HG03354 (cell line): ENCODE data around the gene THOC6.

ENCODE experiments used
- ATAC-seq: cut with Tn5 transposase; IDR thresholded peaks from one replicate; pipeline ENCODE4 v1.9.1; 2021; ENCODE audit warnings: mild to moderate bottlenecking; ENCODE audit not compliant: unreplicated experiment, poor library complexity, severe bottlenecking

The THOC6 gene

DNA sequence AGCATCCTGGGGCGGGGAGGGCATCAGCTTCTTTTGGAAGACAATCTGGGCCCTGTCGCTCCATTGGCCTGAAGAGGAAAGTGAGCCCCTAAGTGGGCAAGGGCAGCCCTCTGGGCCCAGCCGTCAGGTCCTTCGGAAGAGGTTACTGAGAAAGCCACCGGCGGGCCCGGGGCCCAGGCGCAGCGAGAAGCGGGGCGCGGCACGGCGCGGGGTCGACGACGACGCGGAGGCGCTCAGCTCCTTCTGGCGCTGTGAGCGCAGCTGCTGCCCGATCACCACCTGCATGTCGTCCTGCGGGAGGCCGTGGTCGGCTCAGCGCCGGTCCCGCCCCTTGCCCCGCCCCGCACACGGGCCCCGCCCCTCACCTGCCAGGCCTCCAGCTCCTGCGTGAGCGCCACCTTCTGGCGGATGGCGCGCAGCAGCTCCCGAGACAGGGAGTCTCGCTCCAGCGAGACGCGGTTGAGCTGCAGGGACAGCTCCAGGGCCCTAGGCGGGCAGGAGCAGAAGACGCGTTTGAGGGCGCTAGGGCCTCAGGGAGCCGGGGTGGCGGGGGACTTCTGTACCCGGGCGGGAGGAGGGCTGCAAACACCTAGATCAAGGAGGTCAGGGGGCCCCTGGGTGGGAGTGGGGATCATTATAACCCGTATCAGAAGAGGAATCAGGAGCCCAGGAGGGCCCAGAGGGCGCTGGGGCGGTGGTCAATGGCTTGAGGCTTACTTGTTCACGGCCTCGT is 4.3 kb downstream of the THOC6 start:
- peak; percentile 29 for ATAC-seq

DNA sequence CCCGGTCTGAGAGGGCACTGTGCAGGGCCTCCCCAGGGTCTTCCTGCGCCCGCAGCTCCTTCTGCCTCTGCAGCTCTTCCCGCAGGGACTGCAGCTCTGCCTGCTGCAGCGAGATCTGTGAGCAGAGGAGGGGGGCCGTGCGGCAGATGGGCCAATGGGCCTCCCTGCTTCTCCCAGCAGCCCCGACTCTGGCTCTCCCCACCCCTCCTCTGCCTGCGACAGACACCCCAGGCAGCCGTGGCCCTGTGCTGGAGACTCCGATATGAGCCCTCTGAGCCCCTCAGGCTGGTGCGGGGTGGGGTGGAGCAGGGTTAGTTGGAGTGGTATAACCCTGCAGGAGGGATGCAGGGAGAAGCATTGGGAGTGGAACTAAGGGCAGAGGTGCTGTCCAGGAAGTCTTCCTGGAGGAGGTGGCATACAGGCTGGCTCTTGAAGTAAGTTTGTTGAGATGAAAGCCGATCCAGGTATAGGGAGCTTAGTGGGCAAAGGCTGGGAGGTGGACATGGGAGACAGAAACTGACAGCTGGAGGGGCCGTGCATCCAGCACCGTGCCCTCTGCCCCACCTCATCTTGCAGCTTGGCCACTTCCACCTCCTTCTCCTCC is 5.0 kb downstream of the THOC6 start:
- ATAC-seq, result no peak

DNA sequence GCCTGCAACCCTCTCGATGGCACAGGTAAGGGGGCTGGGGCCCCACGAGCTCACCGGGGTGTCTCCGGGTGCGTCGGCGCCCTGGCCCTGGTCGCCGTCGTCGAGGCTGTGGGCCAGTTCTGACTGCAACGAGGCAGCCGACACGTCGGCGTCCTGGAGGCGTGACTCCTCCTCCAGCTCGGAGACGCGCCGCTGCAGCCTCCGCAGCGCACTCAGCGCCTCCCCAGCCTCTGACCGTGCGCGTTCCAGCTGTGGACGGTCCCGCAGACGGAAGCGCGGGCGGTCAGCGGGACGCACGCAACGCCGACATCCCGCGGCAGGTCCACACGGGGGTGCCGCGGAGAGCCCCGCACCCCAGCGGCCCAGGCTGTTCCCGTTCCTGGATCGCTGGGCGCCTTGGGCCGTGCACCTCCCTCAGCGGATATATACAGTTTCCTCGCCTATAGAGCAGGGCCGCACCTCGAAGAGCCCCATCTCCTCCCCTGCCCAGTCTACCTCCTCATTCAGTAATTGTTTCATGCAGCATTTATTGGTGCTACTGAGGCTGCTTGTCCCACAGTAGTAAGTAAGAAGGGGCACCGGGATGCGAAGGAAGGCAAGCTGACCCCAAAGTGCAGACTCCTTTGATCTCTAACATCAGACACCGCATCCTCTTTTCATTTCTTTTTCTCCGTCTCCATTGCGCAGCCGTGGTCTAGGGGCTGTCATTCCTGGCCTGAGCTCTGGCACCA is 5.8 kb downstream of the THOC6 start:
- ATAC-seq, result no peak

DNA sequence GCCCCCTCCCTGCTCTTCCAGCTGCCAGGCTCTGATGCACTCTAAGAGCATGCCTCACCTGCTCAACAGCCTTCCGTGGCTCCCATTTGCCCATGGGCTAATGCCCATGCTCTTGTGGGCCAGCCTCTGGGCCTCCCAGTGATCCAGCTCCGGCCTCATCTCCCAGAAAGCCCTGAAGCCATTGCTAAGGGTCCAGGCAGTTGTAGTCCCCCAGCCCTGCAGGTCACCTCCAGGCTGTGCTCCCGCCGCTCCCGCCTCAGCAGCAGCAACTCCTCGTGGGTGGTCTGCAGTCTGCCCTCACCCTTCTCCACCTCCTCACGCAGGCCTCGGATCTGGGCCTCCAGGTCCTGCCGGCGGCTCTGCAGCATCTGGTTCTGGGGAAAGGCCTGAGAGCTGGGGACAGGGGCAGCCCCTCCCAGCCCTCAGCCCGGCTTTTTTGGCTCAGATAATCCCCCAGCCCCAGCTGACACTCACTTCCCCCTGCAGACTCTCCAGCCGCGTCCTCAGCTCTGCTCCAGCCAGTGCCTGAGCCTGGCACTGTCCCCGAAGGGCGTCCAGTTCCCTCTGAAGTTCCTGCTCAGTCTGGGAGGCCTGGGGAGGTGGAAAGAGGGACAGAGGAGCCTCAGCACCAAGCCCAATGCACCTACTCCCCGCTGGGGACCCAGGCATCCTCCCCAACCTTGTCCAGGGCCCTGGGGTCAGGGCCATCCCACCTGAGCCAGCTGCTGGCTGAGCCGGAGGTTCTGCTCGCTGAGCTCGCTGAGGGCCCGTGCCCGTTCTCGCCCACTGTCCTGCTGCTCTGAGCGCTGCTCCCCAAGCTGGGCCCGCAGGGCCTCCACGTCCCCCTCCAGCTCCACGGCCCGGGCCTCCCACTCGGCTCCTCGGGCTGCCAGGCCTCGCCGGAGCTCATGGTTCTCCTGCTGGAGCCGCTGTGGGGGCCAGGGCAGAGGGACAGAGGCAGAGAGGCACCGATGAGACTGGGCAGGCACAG is 6.7 kb downstream of the THOC6 start:
- ATAC-seq, result no peak

DNA sequence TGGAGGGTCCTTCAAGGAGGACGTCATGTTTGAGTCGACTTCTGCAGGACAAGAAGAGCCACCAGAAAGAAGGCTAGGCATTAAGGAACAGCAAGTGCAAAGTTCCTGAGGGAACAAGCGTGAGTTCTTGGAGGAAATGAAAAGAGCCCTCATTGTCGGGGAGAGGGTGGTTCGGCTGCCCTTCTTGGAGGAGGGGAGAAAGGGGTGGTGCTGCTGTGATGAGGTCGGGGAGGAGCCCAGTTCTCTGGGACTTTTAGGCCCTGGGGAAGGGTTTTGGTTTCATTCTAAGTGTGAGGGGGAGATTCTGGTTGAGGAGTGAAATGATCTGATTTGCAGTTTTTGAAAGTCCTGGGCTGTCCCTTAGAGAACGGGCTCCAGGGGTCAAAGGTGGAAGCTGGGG is 8.8 kb downstream of the THOC6 start:
- no peak for ATAC-seq

DNA sequence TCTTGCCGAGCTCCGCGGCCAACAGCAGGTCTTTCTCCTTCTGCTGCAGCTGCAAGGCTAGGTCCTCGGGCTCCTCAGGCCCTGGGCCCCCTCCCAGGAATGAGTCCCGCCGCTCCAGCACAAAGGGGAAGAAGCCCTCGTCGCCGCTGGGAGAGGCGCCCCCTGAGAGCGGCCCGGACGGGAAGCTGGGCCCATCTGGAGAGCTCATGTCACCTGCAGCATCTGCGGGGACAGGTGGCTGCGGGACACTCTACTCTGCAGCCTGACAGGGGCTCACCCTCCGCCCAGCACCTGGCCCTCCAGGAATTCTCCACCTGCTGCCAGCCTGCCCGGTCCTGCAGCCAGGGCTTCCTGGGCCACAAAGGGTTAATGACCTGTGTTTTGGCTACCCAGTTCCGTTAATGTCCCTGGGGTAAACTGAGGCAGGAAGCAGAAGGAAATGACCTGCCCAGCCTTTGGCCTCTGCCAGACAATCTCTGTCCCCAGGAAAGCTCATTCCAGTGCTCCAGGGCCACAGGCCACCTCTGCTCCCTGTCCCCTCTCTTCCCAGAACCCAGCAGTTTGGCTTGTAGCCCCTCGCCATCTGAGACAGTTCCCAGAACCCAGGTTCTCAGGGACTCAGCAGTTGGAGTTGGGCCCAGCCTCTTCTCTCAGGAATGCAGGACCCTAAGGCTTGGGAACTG is 11.6 kb downstream of the THOC6 start:
- ATAC-seq, result no peak

DNA sequence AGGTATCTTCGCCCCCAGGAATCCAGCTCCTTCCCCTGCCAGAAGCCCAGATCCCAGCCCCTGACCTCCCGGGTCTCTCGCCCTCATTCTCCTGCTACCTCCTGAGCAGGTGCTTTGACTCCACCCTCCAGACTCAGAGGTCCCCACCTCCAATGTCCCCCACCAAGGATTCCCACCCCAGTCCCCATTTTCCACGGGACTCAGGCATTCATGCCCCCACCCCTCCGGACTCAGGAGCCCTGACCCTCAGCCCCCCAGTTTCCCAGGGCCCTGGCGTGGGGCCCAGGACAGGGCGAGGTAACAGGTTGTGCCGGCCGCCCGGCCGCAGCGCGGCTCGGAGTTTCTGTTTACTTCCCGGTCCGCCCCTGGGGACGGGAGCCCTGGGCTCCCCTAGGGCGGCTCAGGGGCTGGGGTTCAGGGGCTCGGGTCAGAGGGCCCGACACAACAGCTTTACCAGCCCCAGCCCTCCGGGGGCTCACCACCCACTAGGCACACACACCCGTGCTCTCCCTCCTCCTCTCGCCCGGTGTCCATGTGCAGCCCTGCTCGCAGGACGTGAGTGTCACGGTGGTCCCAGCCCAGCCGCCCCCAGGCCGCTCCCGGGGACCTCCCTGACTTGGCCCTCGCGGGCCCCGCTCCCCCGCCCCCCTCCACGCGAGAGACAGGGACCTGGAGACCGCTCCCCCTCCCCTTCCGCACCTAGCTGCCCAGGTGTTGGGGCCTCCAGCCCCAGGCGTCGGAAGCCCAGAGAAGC is 12.3 kb downstream of the THOC6 start:
- ATAC-seq, result no peak

DNA sequence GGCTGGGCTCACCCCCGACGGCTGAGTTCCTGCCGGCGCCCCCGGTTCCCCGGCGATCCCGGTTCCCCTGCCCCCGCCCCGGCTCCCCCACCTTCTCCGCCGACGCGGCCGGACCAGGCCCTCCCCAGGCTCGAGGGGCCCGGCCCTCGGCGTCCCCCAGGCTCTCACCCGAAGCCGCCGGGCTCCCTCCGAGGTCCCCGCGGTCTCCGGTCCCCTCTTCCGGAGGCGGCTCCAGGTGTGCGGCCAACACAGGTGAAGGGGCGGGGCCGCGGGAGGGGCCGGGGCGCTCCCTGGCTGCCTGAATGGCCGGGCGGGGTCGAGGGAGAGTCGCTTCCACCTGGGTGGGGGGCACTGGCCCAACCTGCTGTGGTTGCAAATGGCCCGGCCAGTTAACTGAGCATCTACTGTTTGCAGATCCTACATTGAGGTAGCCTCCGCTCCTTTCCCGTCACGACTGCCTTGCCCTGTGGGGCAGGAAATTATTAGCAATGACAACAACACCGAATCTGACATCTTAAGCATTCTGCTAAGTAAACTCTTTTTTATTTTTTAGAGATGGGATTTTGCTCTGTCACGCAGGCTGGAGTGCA is 13.0 kb downstream of the THOC6 start, which contains the start of gene BICDL2:
Gene BICDL2, minus strand, starts transcription at position 219 of the 590 bp plus-strand sequence. CDS start 1,448 bp downstream, outside the sequence.
- ATAC-seq, result no peak

DNA sequence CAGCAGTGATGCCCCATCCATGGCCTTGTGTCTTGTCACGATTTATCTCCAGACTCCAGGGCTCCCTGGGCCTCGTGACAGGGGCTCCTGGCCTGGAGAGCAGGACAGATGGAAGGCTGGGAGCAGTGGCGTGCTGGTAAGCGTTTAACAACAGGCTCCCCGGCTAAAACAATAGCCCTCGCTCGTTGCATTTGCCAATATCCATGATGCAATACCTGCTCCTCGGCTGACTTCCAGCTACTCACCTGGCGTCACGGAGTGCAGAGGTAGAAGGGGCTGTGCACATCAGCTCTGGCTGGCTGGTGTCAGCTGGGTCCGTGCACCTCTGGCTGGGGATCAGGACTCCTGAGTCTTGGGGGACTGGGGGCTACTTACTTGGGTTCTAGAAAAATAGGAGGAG is 14.4 kb downstream of the THOC6 start:
- no peak for ATAC-seq

DNA sequence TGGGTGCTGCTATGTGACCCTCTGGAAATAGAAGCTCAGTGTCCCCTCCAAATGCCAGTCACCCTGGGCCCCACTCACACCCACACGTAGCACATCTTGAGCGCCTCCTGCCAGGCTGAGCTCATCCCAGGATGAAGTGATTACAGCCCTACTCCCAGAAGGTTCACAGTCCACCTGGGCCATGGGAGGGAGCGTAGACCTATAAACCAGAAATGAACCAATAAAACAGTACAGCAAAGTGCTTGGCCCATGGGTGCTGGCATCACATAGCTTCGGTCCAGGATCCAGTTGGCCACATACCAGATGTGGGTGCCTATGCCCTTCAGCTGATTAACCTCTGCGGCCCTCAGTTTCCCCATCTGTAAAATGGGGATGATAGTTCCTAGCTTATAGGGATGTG is 15.1 kb downstream of the THOC6 start:
- ATAC-seq, result no peak

DNA sequence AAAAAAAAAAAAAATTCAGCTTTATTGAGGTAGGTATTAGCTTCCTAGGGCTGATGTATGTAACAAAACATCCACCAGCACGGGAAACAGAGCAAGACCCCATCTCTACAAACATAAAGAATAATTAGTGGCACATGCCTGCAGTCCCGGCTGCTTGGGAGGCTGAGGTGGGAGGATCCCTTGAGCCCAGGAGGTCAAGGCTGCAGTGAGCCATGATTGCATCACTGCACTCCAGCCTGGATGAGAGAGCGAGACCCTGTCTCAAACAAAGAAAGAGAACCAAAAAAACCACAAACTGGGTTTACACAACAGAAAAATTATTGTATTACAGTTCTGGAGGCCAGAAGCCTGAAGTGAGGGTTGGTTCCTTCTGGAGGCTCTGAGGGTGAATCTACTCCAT is 18.5 kb downstream of the THOC6 start:
- ATAC-seq, result no peak

DNA sequence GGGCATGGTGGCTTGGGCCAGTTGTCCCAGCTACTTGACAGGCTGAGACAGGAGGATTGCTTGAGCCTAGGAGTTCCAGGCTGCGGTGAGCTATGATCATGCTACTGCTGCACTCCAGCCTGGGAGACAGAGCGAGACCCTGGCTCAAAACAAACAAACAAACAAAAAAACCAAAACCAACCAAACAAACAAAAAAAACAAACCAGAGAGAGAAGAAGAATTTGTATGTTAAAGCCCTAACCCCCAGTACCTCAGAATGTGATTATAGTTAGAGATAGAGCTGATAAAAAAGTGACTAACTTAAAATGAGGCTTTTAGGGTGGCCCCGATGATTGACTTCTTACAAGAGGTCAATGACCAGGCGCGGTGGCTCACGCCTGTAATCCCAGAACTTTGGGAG is 20.9 kb downstream of the THOC6 start:
- ATAC-seq, result no peak

DNA sequence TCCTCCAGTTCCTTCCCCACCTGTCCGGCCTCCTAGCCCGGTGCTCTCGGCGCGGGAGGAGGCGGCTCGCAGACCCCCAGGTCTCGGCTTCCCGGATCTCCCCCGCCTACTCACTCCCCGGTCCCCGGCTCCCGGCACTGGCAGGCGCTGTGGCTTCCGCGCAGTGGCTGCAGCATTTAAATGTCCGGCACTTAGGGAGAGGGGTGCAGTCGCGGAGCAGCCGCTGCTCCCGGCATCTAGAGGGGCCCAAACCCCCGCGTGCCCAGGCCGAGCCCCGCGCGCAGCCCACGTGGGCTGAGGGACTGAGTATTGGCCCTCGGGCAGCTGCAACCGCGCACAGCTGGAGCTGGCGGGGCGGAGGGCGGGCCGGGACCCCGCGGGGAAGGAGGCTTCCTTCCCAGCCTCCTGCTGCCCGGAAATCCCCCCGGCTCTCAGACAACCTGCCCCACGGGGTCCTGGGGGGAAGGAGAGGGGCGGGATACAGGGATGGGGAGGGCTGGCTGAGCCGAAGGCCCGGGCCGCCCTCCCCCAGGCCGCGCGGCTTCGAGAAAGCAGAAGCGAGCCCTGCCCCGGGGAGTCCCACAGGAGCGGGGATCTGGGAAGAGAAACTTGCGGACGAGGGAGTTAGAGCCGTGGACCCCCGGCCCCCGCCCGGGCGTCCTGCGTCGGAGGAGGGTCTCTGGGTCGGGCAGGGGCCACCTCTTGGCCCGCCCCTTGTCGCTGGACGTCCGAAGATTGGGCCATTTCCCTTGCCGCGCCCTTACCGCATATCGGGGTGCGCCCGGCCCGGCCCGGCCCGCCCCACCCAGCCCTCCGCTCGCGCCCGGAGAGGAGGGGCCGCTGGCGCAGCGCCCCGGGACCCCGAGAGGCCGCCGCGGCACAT is 22.2 kb downstream of the THOC6 start, which contains the start of gene MMP25:
Gene MMP25, plus strand, starts transcription at position 804 of the 883 bp plus-strand sequence. CDS start 357 bp downstream, outside the sequence.
- ATAC-seq, result no peak

DNA sequence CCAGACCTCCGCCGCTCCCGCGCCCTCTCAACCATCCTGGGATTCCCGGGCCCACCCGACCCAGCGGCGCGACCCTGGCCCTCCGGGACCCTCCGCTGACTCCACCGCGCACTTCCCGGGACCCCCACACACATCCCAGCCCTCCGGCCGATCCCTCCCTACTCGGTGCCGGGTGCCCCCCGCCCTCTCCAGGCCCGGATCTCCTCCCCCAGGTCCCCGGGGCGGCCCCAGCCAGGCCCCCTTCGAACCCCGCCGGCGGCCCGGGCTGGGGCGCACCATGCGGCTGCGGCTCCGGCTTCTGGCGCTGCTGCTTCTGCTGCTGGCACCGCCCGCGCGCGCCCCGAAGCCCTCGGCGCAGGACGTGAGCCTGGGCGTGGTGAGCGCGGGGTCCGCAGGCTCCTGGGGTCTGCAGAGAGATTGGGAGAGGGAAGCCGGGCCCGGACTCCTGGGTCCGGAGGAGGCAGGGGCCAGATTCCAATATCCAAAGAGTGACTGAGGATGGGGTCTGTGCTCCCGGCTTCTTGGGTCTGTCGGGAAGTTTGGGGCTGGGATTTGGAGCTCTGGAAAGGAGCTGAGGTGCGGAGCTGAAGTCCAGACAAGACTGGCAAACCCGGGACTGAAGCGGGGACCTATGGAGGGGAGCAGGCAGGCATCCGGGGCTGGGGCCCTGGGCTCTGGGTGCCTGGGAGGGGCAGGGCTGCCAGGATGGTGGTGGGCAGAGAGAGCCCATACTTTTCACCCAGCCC is 23.0 kb downstream of the THOC6 start:
- ATAC-seq, result no peak

DNA sequence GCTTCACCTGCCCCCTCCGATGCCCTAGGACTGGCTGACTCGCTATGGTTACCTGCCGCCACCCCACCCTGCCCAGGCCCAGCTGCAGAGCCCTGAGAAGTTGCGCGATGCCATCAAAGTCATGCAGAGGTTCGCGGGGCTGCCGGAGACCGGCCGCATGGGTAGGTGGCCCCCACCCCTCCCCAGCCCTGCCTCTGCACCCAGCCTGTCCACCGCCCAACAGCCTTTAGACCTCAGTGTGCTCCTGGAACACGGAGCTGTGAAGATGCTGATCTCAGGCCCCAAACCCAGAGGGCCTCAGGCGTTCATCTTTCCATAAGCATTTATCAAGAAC is 23.5 kb downstream of the THOC6 start:
- ATAC-seq, result no peak

DNA sequence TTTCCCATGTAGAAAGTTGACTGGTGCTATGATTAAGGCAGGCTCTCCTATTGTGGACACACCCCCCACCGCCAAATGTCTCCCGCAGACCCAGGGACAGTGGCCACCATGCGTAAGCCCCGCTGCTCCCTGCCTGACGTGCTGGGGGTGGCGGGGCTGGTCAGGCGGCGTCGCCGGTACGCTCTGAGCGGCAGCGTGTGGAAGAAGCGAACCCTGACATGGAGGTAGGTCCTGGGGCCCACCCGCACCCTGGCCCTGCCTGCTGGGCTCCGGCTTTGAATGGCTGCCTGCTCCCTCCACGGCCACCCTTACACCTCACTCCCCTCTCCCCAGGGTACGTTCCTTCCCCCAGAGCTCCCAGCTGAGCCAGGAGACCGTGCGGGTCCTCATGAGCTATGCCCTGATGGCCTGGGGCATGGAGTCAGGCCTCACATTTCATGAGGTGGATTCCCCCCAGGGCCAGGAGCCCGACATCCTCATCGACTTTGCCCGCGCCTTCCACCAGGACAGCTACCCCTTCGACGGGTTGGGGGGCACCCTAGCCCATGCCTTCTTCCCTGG is 26.2 kb downstream of the THOC6 start:
- ATAC-seq, result no peak
